Measurements from ENCODE around the gene STARD10. TPM values are rescaled to one million over a fixed set of nuclear protein-coding genes. Genes with fewer than 3 reads are reported as not detected.

Gene STARD10
- total and polyA plus RNA-seq, 8 donors: 99.5 to 366 (median 164) TPM

DNA sequence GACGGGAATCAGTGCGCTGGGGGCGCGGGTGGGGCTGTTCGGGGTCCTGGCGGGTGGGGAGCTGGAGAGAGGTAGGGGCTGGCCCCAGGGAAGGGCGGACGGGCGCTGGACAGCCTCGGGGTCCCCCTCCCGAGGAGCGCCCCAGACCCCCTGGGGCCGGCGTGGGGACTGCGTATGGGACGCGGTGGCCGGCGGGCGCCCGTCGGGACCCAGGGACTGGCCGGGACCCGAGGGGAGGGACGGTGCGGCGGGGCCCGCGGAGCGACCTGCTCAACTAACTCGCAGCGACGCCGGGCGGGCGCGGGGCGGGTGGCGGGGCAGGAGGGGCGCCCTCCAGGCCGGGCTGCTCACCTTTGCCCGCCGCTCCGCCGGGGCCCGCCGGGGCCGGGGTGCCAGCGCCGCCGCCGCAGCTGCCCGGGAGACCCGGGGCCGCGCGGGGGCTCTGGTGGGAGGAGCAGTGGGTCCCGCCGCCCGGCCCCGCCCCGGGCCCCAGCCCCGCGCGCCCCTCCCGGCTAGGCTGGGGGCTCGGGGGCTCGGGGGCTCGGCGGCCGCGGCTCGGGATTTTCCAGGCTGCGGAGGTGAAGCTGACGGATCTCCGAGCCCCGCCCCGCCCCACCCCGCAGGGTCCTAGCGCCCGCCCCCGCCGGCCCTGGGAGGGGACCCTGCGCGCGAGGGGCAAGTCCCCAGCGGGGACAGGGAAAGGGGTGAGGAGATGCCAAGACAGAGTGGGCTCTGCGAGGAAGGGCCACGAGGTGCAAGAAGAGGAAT is 12.3 kb downstream of the STARD10 start:
- Histone ChIP-seq H3K27me3 (no peaks in the 10 kb centered on the region), H3K36me3 (no peaks in the 10 kb centered on the region), H3K27ac (peak overlapping the region; percentile 66 to 93 (median 82)), H3K4me3 (peak overlapping the region; percentile 53 to 77 (median 72)), H3K9me3 (no peaks in the 10 kb centered on the region), H3K4me1 (peaks cover 26 to 47% (median 37%) of the 10 kb centered on the region in 3 donors)
- FAIRE-seq: no peak
- intact Hi-C loops (cut with DNase I): loop anchor here in 1 of 3 donors (10.0 kb wide), 1 partner anchor 57 kb away; no protein-coding TSS in a partner anchor
- TF ChIP-seq, protein P1, sequence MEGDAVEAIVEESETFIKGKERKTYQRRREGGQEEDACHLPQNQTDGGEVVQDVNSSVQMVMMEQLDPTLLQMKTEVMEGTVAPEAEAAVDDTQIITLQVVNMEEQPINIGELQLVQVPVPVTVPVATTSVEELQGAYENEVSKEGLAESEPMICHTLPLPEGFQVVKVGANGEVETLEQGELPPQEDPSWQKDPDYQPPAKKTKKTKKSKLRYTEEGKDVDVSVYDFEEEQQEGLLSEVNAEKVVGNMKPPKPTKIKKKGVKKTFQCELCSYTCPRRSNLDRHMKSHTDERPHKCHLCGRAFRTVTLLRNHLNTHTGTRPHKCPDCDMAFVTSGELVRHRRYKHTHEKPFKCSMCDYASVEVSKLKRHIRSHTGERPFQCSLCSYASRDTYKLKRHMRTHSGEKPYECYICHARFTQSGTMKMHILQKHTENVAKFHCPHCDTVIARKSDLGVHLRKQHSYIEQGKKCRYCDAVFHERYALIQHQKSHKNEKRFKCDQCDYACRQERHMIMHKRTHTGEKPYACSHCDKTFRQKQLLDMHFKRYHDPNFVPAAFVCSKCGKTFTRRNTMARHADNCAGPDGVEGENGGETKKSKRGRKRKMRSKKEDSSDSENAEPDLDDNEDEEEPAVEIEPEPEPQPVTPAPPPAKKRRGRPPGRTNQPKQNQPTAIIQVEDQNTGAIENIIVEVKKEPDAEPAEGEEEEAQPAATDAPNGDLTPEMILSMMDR (IDR thresholded peaks at IDR 0.05): no peak
- WGBS, 2 donors: 2% methylated on average over 45 to 88 of the region's 89 CpGs
- peak in 5 of 6 donors; percentile 47 to 81 (median 65) for DNase-seq
- peak; percentile 15 to 29 (median 20) for ATAC-seq

DNA sequence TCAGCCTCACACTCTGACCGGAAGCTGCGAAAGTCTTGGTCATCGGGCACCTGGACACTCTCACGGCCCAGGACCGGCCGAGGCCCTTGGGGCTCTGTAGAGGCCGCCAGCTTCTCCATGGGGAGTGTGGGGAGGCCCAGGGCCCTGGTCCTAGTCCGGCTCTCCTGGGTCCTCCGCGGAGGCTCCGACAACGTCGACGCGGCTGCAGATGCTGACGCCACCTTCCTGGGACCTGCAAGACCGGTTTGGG is 12.9 kb downstream of the STARD10 start:
- FAIRE-seq: no peak
- Histone ChIP-seq H3K9me3 (no peaks in the 10 kb centered on the region), H3K27ac (peak overlapping the region; percentile 66 to 93 (median 82)), H3K36me3 (no peaks in the 10 kb centered on the region), H3K4me1 (peaks cover 26 to 48% (median 37%) of the 10 kb centered on the region in 3 donors), H3K27me3 (no peaks in the 10 kb centered on the region), H3K4me3 (peak overlapping the region; percentile 53 to 77 (median 72))
- TF ChIP-seq, protein P1 (IDR thresholded peaks at IDR 0.05): no peak
- peak; percentile 71 to 89 (median 80) for DNase-seq
- peak; percentile 3 to 22 (median 11) for ATAC-seq
- intact Hi-C loops (cut with DNase I): loop anchor here in 1 of 3 donors (10.0 kb wide), 1 partner anchor 56 kb away; no protein-coding TSS in a partner anchor
- WGBS, 2 donors: 5 to 8% methylated on average over 17 of the region's 17 CpGs

DNA sequence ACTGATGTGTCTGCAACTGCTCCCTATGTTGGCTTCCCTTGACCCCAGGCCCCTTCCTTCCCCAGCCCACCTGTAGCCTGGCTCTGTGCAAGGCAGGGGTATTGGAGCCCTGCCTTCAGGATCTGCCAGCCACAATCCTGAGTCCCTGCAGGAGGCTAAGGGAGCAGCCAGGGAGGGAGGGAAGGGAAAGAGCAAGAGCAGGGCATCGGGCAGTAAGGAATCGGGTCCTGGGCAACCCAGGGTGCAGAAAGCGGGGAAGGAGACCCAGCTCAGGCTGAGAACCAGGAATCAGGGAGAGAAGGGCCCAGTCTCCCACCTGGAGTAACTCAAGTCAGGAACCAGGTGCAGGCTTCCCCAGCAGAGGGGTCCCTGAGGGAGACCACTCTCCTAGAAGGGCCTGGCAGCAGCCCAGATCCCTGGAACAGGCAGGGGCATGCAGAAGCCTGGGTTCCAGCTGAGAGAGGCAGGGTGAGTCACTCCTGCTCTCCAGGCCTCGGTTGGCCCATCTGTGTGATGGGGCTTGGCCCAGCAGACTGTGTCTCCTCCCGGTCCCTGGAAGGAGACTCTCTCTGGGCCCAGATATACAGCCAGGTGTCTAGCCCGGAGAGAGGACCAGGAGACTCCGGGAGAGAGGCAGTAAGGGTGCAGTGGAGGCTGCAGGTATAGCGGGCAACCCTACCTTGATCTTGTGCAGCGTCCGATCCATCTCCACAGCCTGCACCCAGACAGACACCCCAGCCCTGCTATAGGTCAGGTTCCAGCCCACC is 13.4 kb downstream of the STARD10 start:
- TF ChIP-seq, protein P1 (IDR thresholded peaks at IDR 0.05): no peak
- H3K4me1 ChIP-seq: peaks cover 30 to 53% (median 40%) of the 10 kb centered on the region in 3 donors
- DNase-seq (peak in 3 of 6 donors; percentile 46 to 83 (median 68)), FAIRE-seq (no peak), ATAC-seq (no peak)
- peak overlapping the region; percentile 66 to 93 (median 82) for H3K27ac ChIP-seq
- H3K27me3 ChIP-seq: no peaks in the 10 kb centered on the region
- no peaks in the 10 kb centered on the region for H3K9me3 ChIP-seq
- intact Hi-C loops (cut with DNase I): loop anchor here in 1 of 3 donors (10.0 kb wide), 1 partner anchor 56 kb away; no protein-coding TSS in a partner anchor
- H3K4me3 ChIP-seq: peak overlapping the region; percentile 53 to 77 (median 72)
- H3K36me3 ChIP-seq: no peaks in the 10 kb centered on the region
- WGBS, 2 donors: 13 to 14% methylated on average over 9 to 10 of the region's 10 CpGs

DNA sequence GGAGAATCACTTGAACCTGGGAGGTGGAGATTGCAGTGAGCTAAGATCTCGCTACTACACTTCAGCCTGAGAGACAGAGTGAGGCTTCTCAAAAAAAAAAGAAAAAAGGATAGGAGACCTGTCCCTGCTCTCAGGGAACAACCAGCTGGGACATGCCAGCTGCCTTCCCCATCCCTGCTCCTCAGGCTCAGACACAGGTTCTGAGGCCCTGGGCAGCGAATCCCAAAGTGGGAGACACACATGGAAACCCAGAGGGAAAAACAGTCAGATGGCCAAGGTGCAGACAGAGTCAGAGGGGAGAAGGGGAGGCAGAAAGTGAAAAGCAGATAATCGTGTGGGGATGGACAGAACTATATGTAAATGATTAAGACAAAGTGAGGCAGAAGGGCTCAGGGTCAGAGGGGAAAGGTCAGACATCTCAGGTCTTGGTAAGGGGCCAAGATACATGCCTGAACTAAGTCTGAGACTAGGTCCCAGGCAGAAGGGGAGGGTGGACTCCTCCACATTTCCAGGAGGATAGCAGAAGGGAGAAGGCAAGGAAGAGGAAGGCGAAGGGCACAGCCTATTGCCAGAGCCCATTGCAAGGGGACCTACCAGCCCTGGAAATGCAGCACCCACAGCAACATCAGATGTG is 14.2 kb downstream of the STARD10 start:
- WGBS, 2 donors: 44 to 59% methylated on average over 4 of the region's 4 CpGs
- ATAC-seq (no peak), FAIRE-seq (no peak), DNase-seq (peak in 1 of 6 donors; percentile 30)
- peak overlapping the region; percentile 26 to 93 (median 75) for H3K27ac ChIP-seq
- H3K4me3 ChIP-seq: peak overlapping the region in 3 of 4 donors; percentile 53 to 77 (median 73)
- intact Hi-C loops (cut with DNase I): loop anchor here in 1 of 3 donors (10.0 kb wide), 1 partner anchor 55 kb away; no protein-coding TSS in a partner anchor
- TF ChIP-seq, protein P1 (IDR thresholded peaks at IDR 0.05): no peak
- no peaks in the 10 kb centered on the region for H3K36me3 ChIP-seq
- peaks cover 39 to 60% (median 46%) of the 10 kb centered on the region in 3 donors for H3K4me1 ChIP-seq
- H3K27me3 ChIP-seq: no peaks in the 10 kb centered on the region
- no peaks in the 10 kb centered on the region for H3K9me3 ChIP-seq

All from pancreas (tissue), 10 donors.